HG02759 (cell line): ENCODE measurements around the gene ZSCAN2.
"Not testable (repeated sequence)": the region's sequence is repeated elsewhere in the genome, so short reads cannot be mapped to it uniquely, and the experiment has no call there.

Source experiments
- ATAC-seq: cut with Tn5 transposase; IDR thresholded peaks from one replicate; pipeline ENCODE4 v1.9.1; 2021; ENCODE audit warnings: mild to moderate bottlenecking, moderate library complexity; ENCODE audit not compliant: unreplicated experiment

Gene ZSCAN2

DNA sequence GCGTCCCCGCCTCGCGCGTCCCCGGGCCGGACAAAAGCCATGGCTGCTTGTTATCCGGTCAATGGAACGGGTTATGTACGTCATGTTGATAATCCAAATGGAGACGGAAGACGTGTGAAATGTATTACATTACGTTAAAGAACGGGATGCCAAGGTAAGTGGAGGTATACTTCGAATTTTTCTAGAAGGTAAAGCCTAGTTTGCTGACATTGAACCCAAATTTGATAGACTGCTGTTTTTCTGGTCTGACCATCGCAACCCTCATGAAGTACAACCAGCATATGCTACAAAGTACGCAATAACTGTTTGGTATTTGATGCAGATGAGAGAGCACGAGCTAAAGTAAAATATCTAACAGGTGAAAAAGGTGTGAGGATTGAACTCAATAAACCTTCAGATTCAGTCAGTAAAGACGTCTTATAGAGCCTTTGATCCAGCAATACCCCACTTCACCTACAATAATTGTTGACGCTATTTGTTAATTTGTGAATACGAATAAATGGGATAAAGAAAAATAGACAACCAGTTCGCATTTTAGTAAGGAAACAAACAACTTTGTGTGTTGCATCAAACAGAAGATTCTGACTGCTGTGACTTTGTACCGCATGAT lies 33.5 kb downstream of the ZSCAN2 start:
- ATAC-seq, result no peak

DNA sequence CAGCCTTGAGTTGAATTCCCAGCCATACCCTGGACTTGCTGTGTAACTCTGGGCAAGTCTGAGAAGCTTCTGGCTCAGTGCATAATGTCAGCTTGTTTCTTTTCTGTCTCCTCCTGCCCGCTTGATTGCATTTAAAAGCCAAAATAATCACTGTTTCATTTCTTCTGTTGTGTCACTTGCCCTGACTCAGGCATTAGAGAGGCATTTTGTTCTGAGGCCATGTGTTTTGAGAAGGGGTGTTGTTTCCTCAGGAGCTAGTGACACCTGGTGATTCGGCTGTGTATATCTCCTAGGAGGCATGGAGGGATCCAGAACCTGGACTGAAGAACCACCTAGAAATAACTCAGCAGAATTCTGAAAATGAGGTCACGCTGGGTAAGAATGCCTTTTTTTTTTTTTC lies 37.3 kb downstream of the ZSCAN2 start:
- ATAC-seq, result no peak

DNA sequence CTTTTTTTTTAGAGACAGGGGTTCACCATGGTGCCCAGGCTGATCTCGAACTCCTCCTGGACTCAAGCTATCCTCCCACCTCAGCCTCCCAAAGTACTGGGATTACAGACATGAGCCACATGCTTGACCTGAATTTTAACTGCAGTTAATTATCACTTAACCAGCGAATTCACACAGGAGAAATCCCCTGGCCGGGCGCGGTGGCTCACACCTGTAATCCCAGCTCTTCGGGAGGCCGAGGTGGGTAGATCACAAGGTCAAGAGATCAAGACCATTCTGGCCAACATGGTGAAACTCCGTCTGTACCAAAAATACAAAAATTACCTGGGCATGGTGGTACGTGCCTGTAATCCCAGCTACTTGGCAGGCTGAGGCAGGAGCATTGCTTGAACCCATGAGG lies 41.1 kb downstream of the ZSCAN2 start:
- not testable (repeated sequence) for ATAC-seq

GRCh38 chr15:84642640-84643039 lies 41.8 kb downstream of the ZSCAN2 start:
- ATAC-seq, result not testable (repeated sequence)

DNA sequence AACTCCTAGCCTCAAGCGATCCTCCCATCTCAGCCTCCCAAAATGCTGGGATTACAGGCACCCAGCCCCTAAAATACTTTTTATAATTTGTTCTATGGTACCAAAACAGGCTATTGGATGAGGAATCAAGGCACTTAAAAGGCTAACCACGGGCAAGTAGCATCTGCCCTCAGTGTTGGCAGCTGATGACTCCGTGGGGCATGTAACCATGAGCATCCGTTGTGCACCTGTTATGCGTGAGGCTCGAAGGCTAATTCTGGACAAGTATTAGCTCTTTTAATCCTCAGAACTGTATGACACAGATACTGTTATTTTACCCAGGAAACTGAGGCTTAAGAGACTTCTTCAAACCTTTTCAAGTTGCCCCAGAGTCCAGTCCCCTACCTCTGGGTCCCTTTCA lies 43.0 kb downstream of the ZSCAN2 start:
- no peak for ATAC-seq

GRCh38 chr15:84645496-84645895 lies 44.7 kb downstream of the ZSCAN2 start:
- ATAC-seq, result no peak

- ATAC-seq, result no peak
These were observed 45.2 kb downstream of the ZSCAN2 start for GRCh38 chr15:84645997-84646396.

- ATAC-seq, result no peak
These were observed 46.9 kb downstream of the ZSCAN2 start for GRCh38 chr15:84647726-84648125.

GRCh38 chr15:84648539-84648938 lies 47.7 kb downstream of the ZSCAN2 start:
- no peak for ATAC-seq

DNA sequence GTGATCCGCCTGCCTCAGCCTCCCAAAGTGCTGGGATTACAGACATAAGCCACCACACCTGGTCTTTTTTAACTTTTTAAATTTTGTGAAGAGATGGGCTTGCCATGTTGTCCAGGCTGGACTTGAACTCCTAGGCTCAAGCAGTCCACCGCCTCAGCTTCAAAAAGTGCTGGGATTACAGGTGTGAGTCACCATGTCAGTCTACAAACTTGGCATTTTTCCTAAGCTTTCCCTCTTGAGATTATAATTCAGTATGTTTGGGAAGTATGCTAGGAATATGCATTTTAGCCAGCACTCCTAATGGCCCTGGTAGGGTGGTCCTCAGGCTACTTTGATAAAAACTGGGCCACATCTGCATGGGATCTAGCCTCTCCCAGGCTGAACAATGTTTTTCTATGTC lies 48.9 kb downstream of the ZSCAN2 start:
- no peak for ATAC-seq

- ATAC-seq, result no peak
These were observed 52.7 kb downstream of the ZSCAN2 start for GRCh38 chr15:84653584-84653909.

DNA sequence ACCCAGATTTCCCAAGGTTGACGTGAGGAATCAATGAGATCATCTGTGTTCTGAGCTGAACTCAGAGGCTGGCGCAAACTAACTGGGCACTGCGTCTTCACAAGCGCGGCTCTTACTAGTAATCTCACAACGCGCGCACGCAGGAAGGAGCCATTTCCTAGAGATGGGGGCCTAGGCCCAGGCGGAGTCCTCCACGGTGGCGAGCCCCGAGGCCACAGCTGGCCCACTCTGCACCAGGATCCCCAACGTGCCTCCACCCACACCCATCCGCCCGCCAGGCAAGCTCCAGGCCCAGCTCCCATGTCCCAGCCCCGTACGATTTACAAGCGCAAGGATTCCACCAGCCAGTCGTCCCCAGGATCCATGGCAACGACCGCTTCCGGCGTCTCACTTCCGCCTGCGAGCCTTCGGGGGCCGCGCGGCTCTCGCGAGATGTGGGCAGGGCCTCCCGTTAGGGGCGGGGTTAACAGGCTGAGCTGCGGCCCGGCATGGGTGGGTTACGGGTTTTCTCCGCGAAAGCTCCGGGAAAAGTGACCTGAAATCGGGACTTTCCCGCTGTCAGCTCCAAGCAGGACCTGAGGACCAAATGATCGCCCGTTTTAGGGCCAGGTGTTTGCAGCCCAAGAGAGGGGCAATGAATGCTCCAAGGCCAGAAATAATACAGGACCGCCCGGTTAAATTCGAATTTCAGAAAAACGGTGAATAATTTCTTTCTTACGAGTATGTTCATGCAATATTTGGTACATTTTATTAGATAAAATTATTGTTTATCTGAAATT lies 53.3 kb downstream of the ZSCAN2 start, which contains the start of gene WDR73:
TSS of gene WDR73 (minus strand) at position 374 of the 779 bp plus-strand sequence. CDS start at position 365, 9 bp downstream.
- peak; percentile 80 for ATAC-seq

- no peak for ATAC-seq
These were observed 54.1 kb downstream of the ZSCAN2 start for GRCh38 chr15:84654689-84655453.

DNA sequence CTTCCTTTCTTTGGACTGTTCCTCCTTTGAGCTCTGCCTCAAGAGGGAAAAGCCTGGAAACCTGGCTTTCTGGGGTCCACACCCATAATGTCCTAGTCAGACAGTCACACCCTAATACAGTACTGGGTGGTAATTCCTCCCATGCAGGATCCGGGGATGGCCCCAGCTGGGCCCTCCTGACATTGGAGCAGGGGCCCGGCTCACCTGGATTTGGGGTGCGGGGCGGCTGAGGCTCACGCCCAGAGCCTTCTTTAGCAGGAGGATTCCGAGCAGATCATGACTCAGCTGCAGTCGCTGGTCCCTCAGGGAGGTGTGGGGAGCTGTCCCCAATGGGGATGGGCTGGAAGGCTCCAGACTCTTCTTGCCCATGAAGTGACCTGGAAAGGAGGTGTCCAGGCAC lies 56.2 kb downstream of the ZSCAN2 start:
- ATAC-seq, result no peak

GRCh38 chr15:84657748-84658079 lies 56.9 kb downstream of the ZSCAN2 start:
- ATAC-seq, result no peak

DNA sequence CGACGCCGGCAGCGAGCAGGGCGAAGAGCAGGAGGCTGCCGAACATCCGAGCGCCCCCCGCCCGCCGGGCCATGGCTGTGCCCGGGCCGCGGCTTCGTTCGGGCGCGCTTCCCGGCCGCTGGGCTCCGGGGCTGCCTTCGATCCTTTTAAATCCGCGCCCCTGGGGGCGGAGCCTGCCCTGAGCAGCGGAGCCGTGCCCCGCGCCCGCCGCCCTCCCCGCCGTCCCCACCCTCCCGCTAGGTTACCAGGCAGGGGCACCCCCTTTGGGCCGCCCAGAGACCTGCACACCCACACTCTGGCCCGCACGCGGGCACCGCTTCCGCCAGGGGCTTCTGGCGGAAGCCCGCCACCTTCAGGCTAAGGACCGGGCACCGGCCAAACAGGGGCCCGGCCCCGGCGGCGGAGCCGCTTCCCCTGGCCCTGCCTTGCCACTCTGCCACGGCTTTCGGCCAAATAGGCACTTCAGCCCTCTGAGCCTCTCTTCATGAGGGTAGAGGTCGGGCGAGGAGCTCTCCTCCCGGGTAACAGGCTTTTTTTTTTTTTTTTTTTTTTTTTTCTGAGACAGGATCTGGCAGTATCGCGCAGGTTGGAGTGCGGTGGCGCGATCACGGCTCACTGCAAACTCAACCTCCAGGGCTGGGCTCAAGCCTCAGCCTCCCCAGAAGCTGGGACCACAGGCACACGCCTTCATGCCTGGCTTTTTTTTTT lies 57.4 kb downstream of the ZSCAN2 start, which contains the start of gene NMB:
TSS of gene NMB (minus strand) at position 120 of the 708 bp plus-strand sequence. CDS start at position 73, 47 bp downstream.
- peak; percentile 68 for ATAC-seq

GRCh38 chr15:84658788-84659411 lies 58.1 kb downstream of the ZSCAN2 start:
- no peak for ATAC-seq

GRCh38 chr15:84659904-84660781 lies 59.3 kb downstream of the ZSCAN2 start:
- ATAC-seq, result no peak

GRCh38 chr15:84661001-84661400 lies 60.2 kb downstream of the ZSCAN2 start:
- ATAC-seq, result no peak

- ATAC-seq, result no peak
These were observed 65.6 kb downstream of the ZSCAN2 start for GRCh38 chr15:84666373-84666772.
